ENCODE results near the gene CD52.

- TF ChIP-seq CREB1 (CRISPR knock-in tag; IDR thresholded peaks at IDR 0.05) (no peak), CTCF (IDR thresholded peaks at IDR 0.05) (no peak), USF2 (CRISPR knock-in tag; IDR thresholded peaks at IDR 0.05) (no peak), ZNF281 (CRISPR knock-in tag; IDR thresholded peaks at IDR 0.05) (no peak), IRF2 (CRISPR knock-in tag; IDR thresholded peaks at IDR 0.05; ENCODE audit: borderline replicate concordance, low read depth) (no peak), E2F5 (CRISPR knock-in tag; IDR thresholded peaks at IDR 0.05) (no peak)
Observed at GRCh38 chr1:26306290-26307229, 11.2 kb upstream of the CD52 start, which contains the start of gene UBXN11.

All from WTC11 (cell line).